Left ventricle myocardium inferior (tissue), 1 donor: Measurements from ENCODE around the gene TMEM42. TPM values are rescaled to one million over a fixed set of nuclear protein-coding genes. Genes with fewer than 3 reads are reported as not detected.

ENCODE experiments used
- DNase-seq: peaks from one replicate; pipeline ENCODE4 v3.0.0-alpha.2; 2020
- H3K27ac ChIP-seq: fragments of 200-600 bp; replicated peaks from 2 replicates; pipeline ENCODE4 v1.8.0; 2021
- H3K27me3 ChIP-seq: fragments of 200-600 bp; 2 replicates; pipeline ENCODE4 v1.8.0; 2021; ENCODE audit warnings: low read depth
- H3K36me3 ChIP-seq: fragments of 200-600 bp; 2 replicates; pipeline ENCODE4 v1.8.0; 2021
- H3K4me1 ChIP-seq: fragments of 200-600 bp; 2 replicates; pipeline ENCODE4 v1.8.0; 2021
- H3K4me3 ChIP-seq: fragments of 200-600 bp; 2 replicates; pipeline ENCODE4 v1.8.0; 2021; ENCODE audit warnings: mild to moderate bottlenecking, moderate library complexity
- H3K9me3 ChIP-seq: fragments of 200-600 bp; replicated peaks from 2 replicates; pipeline ENCODE4 v1.8.0; 2021
- CTCF ChIP-seq: fragments of 200-600 bp; IDR thresholded peaks from 2 replicates; pipeline ENCODE4 v1.8.0; 2021; ENCODE audit warnings: antibody characterized with exemption, mild to moderate bottlenecking, borderline replicate concordance
- intact Hi-C: fragments of 100-400 bp; cut with micrococcal nuclease; formaldehyde crosslinking; loops from one replicate; pipeline ENCODE4 v1.11.0; 2022
- total RNA-seq: library from RNA; stranded (reverse); fragmentation: NEBNext Ultra II Directional; extraction: Animal tissue kit (Norgen Biotek cat#: 25700); gene quantifications from one replicate; pipeline ENCODE4 v1.2.1, GENCODE V29; 2021
- donor health status: DM: no; HTN: yes; CAD: no; lungs with severe emphysema.

The TMEM42 gene
- total RNA-seq, 1 donor from 2014 or later = 10.8 TPM

- intact Hi-C loops = no loop called here
- no peaks in the 10 kb centered on the region for H3K9me3 ChIP-seq
- no peak overlapping the region for H3K4me3 ChIP-seq
- H3K36me3 ChIP-seq = no peaks in the 10 kb centered on the region
- no peaks in the 10 kb centered on the region for H3K4me1 ChIP-seq
- no peak for TF ChIP-seq CTCF
- peaks cover 9% of the 10 kb centered on the region for H3K27me3 ChIP-seq
- no peak for DNase-seq
- no peak overlapping the region for H3K27ac ChIP-seq
These were observed 15.6 kb downstream of the TMEM42 start for GRCh38 chr3:44877333-44877732.

- Histone ChIP-seq H3K36me3 (no peaks in the 10 kb centered on the region), H3K9me3 (no peaks in the 10 kb centered on the region), H3K4me3 (no peak overlapping the region), H3K27me3 (peaks cover 33% of the 10 kb centered on the region), H3K27ac (no peak overlapping the region), H3K4me1 (no peaks in the 10 kb centered on the region)
- DNase-seq = no peak
- TF ChIP-seq CTCF = no peak
- intact Hi-C loops = no loop called here
These were observed 18.6 kb downstream of the TMEM42 start for GRCh38 chr3:44880284-44880683.

- Histone ChIP-seq H3K27me3 (peaks cover 50% of the 10 kb centered on the region), H3K4me1 (no peaks in the 10 kb centered on the region), H3K9me3 (no peaks in the 10 kb centered on the region), H3K4me3 (no peak overlapping the region), H3K27ac (no peak overlapping the region), H3K36me3 (no peaks in the 10 kb centered on the region)
- intact Hi-C loops = no loop called here
- no peak for TF ChIP-seq CTCF
- DNase-seq = no peak
These were observed 21.7 kb downstream of the TMEM42 start for GRCh38 chr3:44883213-44883955.

GRCh38 chr3:44883999-44884431 lies 22.3 kb downstream of the TMEM42 start:
- no peak for DNase-seq
- no peak overlapping the region for H3K4me3 ChIP-seq
- H3K9me3 ChIP-seq = no peaks in the 10 kb centered on the region
- H3K27ac ChIP-seq = no peak overlapping the region
- no peaks in the 10 kb centered on the region for H3K36me3 ChIP-seq
- intact Hi-C loops = no loop called here
- H3K27me3 ChIP-seq = peaks cover 50% of the 10 kb centered on the region
- TF ChIP-seq CTCF = no peak
- no peaks in the 10 kb centered on the region for H3K4me1 ChIP-seq

GRCh38 chr3:44885618-44886017 lies 23.9 kb downstream of the TMEM42 start:
- no peak for TF ChIP-seq CTCF
- no peak for DNase-seq
- Histone ChIP-seq H3K27me3 (peaks cover 50% of the 10 kb centered on the region), H3K27ac (no peak overlapping the region), H3K9me3 (no peaks in the 10 kb centered on the region), H3K4me1 (no peaks in the 10 kb centered on the region), H3K4me3 (no peak overlapping the region), H3K36me3 (no peaks in the 10 kb centered on the region)
- intact Hi-C loops = no loop called here
